Neural cell (in vitro differentiated cells): ENCODE results near the gene BUD23. TPM values are rescaled to one million over a fixed set of nuclear protein-coding genes. Genes with fewer than 3 reads are reported as not detected.
"Not testable (repeated sequence)": the region's sequence is repeated elsewhere in the genome, so short reads cannot be mapped to it uniquely, and the experiment has no call there.

ENCODE experiments used
- H2AFZ ChIP-seq: fragments of 200-600, 300-800 bp; sonication (generic), shearing (Covaris generic); 2 replicates; pipeline ENCODE4 v1.6.0; 2014; ENCODE audit warnings: low read depth, mild to moderate bottlenecking, antibody characterized with exemption, low read length, moderate library complexity
- H3F3A ChIP-seq: fragments of 200-600 bp; shearing (Covaris generic); 2 replicates; pipeline ENCODE4 v1.6.1; 2016; ENCODE audit warnings: mild to moderate bottlenecking, moderate library complexity, mixed read lengths, antibody characterized with exemption, low read length; ENCODE audit not compliant: insufficient read depth, poor library complexity, severe bottlenecking
- H3K27ac ChIP-seq: fragments of 200-600, 300-800 bp; sonication (generic), shearing (Covaris generic); 2 replicates; pipeline ENCODE4 v1.5.1; 2014; ENCODE audit warnings: mild to moderate bottlenecking, low read length, moderate library complexity
- H3K27me3 ChIP-seq: fragments of 300-800, 200-600 bp; sonication (generic), shearing (Covaris generic); 2 replicates; pipeline ENCODE4 v1.6.0; 2014; ENCODE audit warnings: mild to moderate bottlenecking, low read depth, low read length, moderate library complexity; ENCODE audit not compliant: insufficient read depth
- H3K36me3 ChIP-seq: fragments of 300-800, 200-600 bp; sonication (generic), shearing (Covaris generic); 2 replicates; pipeline ENCODE4 v1.5.1; 2014; ENCODE audit warnings: mild to moderate bottlenecking, antibody characterized with exemption, low read length, moderate library complexity; ENCODE audit not compliant: insufficient read depth
- H3K4me2 ChIP-seq: fragments of 300-800, 200-600 bp; sonication (generic), shearing (Covaris generic); 2 replicates; pipeline ENCODE4 v1.6.0; 2014; ENCODE audit warnings: mild to moderate bottlenecking, low read length
- H3K4me3 ChIP-seq: fragments of 300-800, 200-600 bp; sonication (generic), shearing (Covaris generic); 2 replicates; pipeline ENCODE4 v1.5.1; 2014; ENCODE audit warnings: mild to moderate bottlenecking, low read length, moderate library complexity
- H3K79me2 ChIP-seq: fragments of 200-600 bp; shearing (Covaris generic); replicated peaks from 2 replicates; pipeline ENCODE4 v1.6.0; 2014; ENCODE audit warnings: mild to moderate bottlenecking, low read length, moderate library complexity; ENCODE audit not compliant: insufficient read depth
- H3K9ac ChIP-seq: fragments of 300-800, 200-600 bp; sonication (generic), shearing (Covaris generic); 2 replicates; pipeline ENCODE4 v1.6.1; 2016; ENCODE audit warnings: mild to moderate bottlenecking, low read length, mixed read lengths
- H3K9me2 ChIP-seq: fragments of 200-600 bp; shearing (Covaris generic); 2 replicates; pipeline ENCODE4 v1.6.1; 2016; ENCODE audit warnings: mild to moderate bottlenecking, low read length, mixed read lengths; ENCODE audit not compliant: insufficient read depth
- H3K9me3 ChIP-seq: fragments of 200-600, 300-800 bp; sonication (generic), shearing (Covaris generic); 2 replicates; pipeline ENCODE4 v1.6.1; 2016; ENCODE audit warnings: mild to moderate bottlenecking, mixed run types, low read length, moderate library complexity, mixed read lengths
- H4K20me1 ChIP-seq: fragments of 200-600 bp; shearing (Covaris generic); 2 replicates; pipeline ENCODE4 v1.6.1; 2016; ENCODE audit warnings: mild to moderate bottlenecking, mixed run types; ENCODE audit not compliant: insufficient read depth
- EP300 ChIP-seq: fragments of 450-650 bp; conservative IDR thresholded peaks from 2 replicates; pipeline ENCODE4 v1.6.1; 2014; ENCODE audit warnings: antibody characterized with exemption, mild to moderate bottlenecking, moderate library complexity; ENCODE audit not compliant: poor library complexity, severe bottlenecking
- EZH2 ChIP-seq: fragments of 200-600, 300-800 bp; shearing (Covaris generic), sonication (generic); IDR thresholded peaks from 2 replicates; pipeline ENCODE4 v1.6.1; 2014; ENCODE audit warnings: antibody characterized with exemption, low read length, borderline replicate concordance, mild to moderate bottlenecking; ENCODE audit not compliant: insufficient read depth, poor library complexity, severe bottlenecking
- MXI1 ChIP-seq: fragments of 450-650 bp; conservative IDR thresholded peaks from 2 replicates; pipeline ENCODE4 v1.6.1; 2014; ENCODE audit warnings: antibody characterized with exemption, mild to moderate bottlenecking; ENCODE audit not compliant: poor library complexity, severe bottlenecking
- POLR2AphosphoS5 ChIP-seq: IDR thresholded peaks from 2 replicates; pipeline ENCODE4 v1.6.1; 2012
- RAD21 ChIP-seq: fragments of 450-650 bp; conservative IDR thresholded peaks from 2 replicates; pipeline ENCODE4 v1.6.1; 2014; ENCODE audit warnings: antibody characterized with exemption, mild to moderate bottlenecking, moderate library complexity
- REST ChIP-seq: IDR thresholded peaks from 2 replicates; pipeline ENCODE4 v1.6.1; 2012; ENCODE audit warnings: borderline replicate concordance
- SMC3 ChIP-seq: fragments of 450-650 bp; conservative IDR thresholded peaks from 2 replicates; pipeline ENCODE4 v1.6.1; 2014; ENCODE audit warnings: antibody characterized with exemption, mild to moderate bottlenecking, moderate library complexity; ENCODE audit not compliant: poor library complexity
- TAF1 ChIP-seq: IDR thresholded peaks from 2 replicates; pipeline ENCODE4 v1.6.1; 2012; ENCODE audit warnings: low read depth
- polyA plus RNA-seq: library from polyadenylated mRNA; depleted of rRNA; stranded (reverse); fragments of >200 nt; gene quantifications from 2 replicates; pipeline ENCODE4 v1.2.3, GENCODE V29; 2014
- TF ChIP-seq, protein P1 (sequence below): fragments of 450-650 bp; IDR thresholded peaks from 2 replicates; pipeline ENCODE4 v1.5.1; 2014; ENCODE audit warnings: antibody characterized with exemption, mild to moderate bottlenecking, moderate library complexity; ENCODE audit not compliant: poor library complexity, severe bottlenecking

Gene BUD23
- polyA plus RNA-seq, 1 donor from 2014 or later, result 82.9 TPM

DNA sequence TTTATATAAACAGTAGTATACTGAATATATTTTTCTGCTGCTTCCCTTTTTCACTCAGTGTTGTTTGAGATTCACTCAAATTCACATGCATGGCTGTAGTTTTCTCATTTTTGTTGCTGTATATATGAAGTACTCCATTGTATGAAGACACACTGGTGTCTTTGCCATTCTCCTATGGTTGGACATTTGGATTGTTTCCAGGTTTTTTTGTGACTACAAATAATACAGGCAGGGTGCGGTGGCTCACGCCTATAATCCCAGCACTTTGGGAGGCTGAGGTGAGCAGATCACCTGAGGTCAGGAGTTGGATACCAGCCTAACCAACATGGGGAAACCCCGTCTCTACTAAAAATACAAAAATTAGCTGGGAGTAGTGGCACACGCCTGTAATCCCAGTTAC lies 22.8 kb upstream of the BUD23 start:
- not testable (repeated sequence) for H3K4me2 ChIP-seq, H3K4me3 ChIP-seq, H3K27ac ChIP-seq, H4K20me1 ChIP-seq, H3K36me3 ChIP-seq, H3K9ac ChIP-seq, H3K79me2 ChIP-seq, H3F3A ChIP-seq, H3K9me2 ChIP-seq, H3K27me3 ChIP-seq, H3K9me3 ChIP-seq, H2AFZ ChIP-seq

GRCh38 chr7:73663033-73663432 lies 20.4 kb upstream of the BUD23 start:
- Histone ChIP-seq H2AFZ (no peak overlapping the region), H3K79me2 (no peaks in the 10 kb centered on the region), H3K4me3 (no peak overlapping the region), H3F3A (no peaks in the 10 kb centered on the region), H3K9me2 (no peaks in the 10 kb centered on the region), H4K20me1 (no peaks in the 10 kb centered on the region), H3K9ac (no peak overlapping the region), H3K27ac (no peak overlapping the region), H3K4me2 (no peak overlapping the region), H3K36me3 (no peaks in the 10 kb centered on the region), H3K9me3 (no peaks in the 10 kb centered on the region), H3K27me3 (no peaks in the 10 kb centered on the region)
- no peak for TF ChIP-seq TAF1
- no peak for TF ChIP-seq MXI1
- TF ChIP-seq, protein P1, sequence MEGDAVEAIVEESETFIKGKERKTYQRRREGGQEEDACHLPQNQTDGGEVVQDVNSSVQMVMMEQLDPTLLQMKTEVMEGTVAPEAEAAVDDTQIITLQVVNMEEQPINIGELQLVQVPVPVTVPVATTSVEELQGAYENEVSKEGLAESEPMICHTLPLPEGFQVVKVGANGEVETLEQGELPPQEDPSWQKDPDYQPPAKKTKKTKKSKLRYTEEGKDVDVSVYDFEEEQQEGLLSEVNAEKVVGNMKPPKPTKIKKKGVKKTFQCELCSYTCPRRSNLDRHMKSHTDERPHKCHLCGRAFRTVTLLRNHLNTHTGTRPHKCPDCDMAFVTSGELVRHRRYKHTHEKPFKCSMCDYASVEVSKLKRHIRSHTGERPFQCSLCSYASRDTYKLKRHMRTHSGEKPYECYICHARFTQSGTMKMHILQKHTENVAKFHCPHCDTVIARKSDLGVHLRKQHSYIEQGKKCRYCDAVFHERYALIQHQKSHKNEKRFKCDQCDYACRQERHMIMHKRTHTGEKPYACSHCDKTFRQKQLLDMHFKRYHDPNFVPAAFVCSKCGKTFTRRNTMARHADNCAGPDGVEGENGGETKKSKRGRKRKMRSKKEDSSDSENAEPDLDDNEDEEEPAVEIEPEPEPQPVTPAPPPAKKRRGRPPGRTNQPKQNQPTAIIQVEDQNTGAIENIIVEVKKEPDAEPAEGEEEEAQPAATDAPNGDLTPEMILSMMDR, result no peak
- TF ChIP-seq EP300, result no peak
- TF ChIP-seq SMC3, result no peak
- no peak for TF ChIP-seq POLR2AphosphoS5
- TF ChIP-seq REST, result no peak
- TF ChIP-seq EZH2, result no peak
- TF ChIP-seq RAD21, result no peak
